HEK293T (cell line): ENCODE results near the gene OR5H15.

ENCODE experiments used
- BHLHE40 ChIP-seq: fragments of 450-650 bp; IDR thresholded peaks from 2 replicates; pipeline ENCODE4 v1.6.1; 2016; ENCODE audit warnings: mild to moderate bottlenecking, moderate library complexity, borderline replicate concordance
- FOXA1 ChIP-seq: fragments of 450-650 bp; IDR thresholded peaks from 2 replicates; pipeline ENCODE4 v1.6.1; 2016; ENCODE audit warnings: mild to moderate bottlenecking
- SP1 ChIP-seq: fragments of 450-650 bp; IDR thresholded peaks from 2 replicates; pipeline ENCODE4 v1.6.1; 2017
- SUZ12 ChIP-seq: fragments of 450-650 bp; IDR thresholded peaks from 2 replicates; pipeline ENCODE4 v1.6.1; 2016; ENCODE audit warnings: mild to moderate bottlenecking

- TF ChIP-seq SP1 (no peak), SUZ12 (no peak), BHLHE40 (no peak), FOXA1 (no peak)
Observed at GRCh38 chr3:98213276-98213675, 46.8 kb downstream of the OR5H15 start.
